Lower lobe of right lung (tissue), 2 donors: ENCODE measurements around the gene GMNC. TPM values are rescaled to one million over a fixed set of nuclear protein-coding genes. Genes with fewer than 3 reads are reported as not detected.

Experiments used
- ATAC-seq, 2 donors: fragments of 200-7000 bp; cut with Tn5 transposase; one replicate each; pipeline ENCODE4 v1.9.1; 2020 to 2022; ENCODE audit warnings: mild to moderate bottlenecking in 2 of 2, moderate library complexity in 2 of 2
- DNase-seq: peaks from one replicate; pipeline ENCODE4 v3.0.0-alpha.2; 2020
- H3K27ac ChIP-seq: fragments of 200-600 bp; one replicate; pipeline ENCODE4 v1.8.0; 2022
- H3K27me3 ChIP-seq: fragments of 200-600 bp; one replicate; pipeline ENCODE4 v1.8.0; 2022; ENCODE audit warnings: low read depth
- H3K36me3 ChIP-seq: fragments of 200-600 bp; one replicate; pipeline ENCODE4 v1.8.0; 2022; ENCODE audit warnings: mild to moderate bottlenecking
- H3K4me1 ChIP-seq: fragments of 200-600 bp; one replicate; pipeline ENCODE4 v1.8.0; 2022
- H3K4me3 ChIP-seq: fragments of 200-600 bp; one replicate; pipeline ENCODE4 v1.8.0; 2022; ENCODE audit warnings: mild to moderate bottlenecking
- H3K9me3 ChIP-seq: fragments of 200-600 bp; one replicate; pipeline ENCODE4 v1.8.0; 2022
- CTCF ChIP-seq: fragments of 200-600 bp; IDR thresholded peaks from one replicate; pipeline ENCODE4 v1.8.0; 2022; ENCODE audit warnings: antibody characterized with exemption, mild to moderate bottlenecking
- intact Hi-C: fragments of 100-400 bp; cut with DNase I; formaldehyde crosslinking; loops from one replicate; pipeline ENCODE4 v1.11.0; 2022
- total RNA-seq: library from RNA; stranded (reverse); fragmentation: NEBNext Ultra II Directional; extraction: Animal tissue kit (Norgen Biotek cat#: 25700); gene quantifications from one replicate; pipeline ENCODE4 v1.2.1, GENCODE V29; 2021
- donor health status: DM: no; HTN: yes; CAD: no; lungs with severe emphysema.

The GMNC gene
- total RNA-seq, 1 donor from 2014 or later: not detected

DNA sequence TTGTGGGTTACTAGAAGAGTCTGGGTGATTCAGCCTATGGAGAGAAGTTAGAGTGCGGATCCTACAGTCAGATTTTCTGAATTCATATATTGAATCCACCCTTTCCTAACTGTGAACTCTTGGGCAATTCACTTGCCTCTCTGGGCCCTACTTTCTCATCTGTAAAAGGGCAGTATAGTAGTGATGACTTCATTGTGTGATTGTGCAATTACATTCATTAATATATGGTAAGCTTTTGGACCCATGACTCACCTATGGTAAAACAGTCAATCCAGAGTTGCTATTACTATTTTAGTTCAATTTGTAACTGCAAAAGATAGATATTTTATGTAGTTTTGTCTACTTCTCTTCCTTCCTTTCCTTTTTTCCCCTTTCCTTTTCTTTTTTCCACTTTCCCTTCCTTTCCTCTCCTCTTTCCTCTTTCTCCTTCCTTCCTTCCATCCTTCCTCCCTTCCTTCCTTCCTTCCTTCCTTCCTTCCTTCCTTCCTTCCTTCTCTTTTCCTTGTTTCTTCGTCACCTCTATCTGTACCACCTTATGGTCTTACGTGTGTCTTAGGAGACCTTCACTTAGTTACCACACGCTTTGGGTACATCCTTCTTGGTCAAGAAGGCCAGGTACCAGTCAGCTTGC, 37.0 kb downstream of the GMNC start:
- no peaks in the 10 kb centered on the region for H3K36me3 ChIP-seq
- no peak for TF ChIP-seq CTCF
- DNase-seq: no peak
- H3K27ac ChIP-seq: no peak overlapping the region
- no peak overlapping the region for H3K4me3 ChIP-seq
- no peak for ATAC-seq
- no peaks in the 10 kb centered on the region for H3K27me3 ChIP-seq
- no peaks in the 10 kb centered on the region for H3K4me1 ChIP-seq
- no peaks in the 10 kb centered on the region for H3K9me3 ChIP-seq
- intact Hi-C loops: no loop called here

DNA sequence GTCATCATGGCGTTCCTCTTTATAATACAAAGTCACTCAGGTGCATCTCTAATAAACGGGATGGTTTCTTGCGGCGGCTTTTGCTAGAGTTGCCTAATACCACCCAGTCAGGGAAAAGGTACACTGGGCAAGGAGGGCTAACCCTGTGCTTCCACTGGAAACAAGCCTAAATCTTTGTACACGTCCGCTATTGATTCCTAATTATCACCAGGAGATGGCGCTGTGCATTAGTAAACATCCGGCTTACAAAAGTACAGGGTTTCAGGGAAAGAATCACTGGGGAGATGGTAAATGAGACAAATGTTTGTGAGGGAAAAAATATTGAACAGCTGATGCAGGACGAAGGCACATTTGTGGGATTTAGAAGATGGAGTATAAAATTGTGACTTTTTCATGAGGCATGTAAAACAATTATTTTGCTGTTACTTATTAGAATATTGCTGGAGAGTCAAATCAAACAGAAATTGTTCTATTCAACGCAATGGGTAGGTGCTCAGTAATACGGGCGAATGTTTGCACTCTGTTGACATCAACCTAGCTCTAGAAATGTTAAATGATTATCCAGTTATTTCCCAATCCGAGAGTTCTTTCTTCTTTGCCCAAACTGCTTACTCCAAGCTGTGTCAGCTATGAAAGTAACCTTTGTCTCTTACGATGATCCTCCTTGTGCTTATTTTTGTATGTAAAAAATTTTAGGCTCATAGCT, 50.6 kb downstream of the GMNC start:
- peak; percentile 52 for TF ChIP-seq CTCF
- DNase-seq (no peak), ATAC-seq (peak; percentile 44 to 46)
- Histone ChIP-seq H3K27me3 (no peaks in the 10 kb centered on the region), H3K36me3 (no peaks in the 10 kb centered on the region), H3K9me3 (no peaks in the 10 kb centered on the region), H3K4me1 (no peaks in the 10 kb centered on the region), H3K27ac (no peak overlapping the region), H3K4me3 (peak overlapping the region; percentile 24)
- intact Hi-C loops: no loop called here

GRCh38 chr3:190810957-190811356, 51.5 kb downstream of the GMNC start:
- no peaks in the 10 kb centered on the region for H3K36me3 ChIP-seq
- H3K27me3 ChIP-seq: no peaks in the 10 kb centered on the region
- no peak for DNase-seq
- H3K27ac ChIP-seq: no peak overlapping the region
- ATAC-seq: no peak
- no peaks in the 10 kb centered on the region for H3K4me1 ChIP-seq
- H3K4me3 ChIP-seq: no peak overlapping the region
- intact Hi-C loops: no loop called here
- H3K9me3 ChIP-seq: no peaks in the 10 kb centered on the region
- TF ChIP-seq CTCF: no peak

GRCh38 chr3:190809351-190809750, 53.1 kb downstream of the GMNC start:
- DNase-seq (no peak), ATAC-seq (no peak)
- Histone ChIP-seq H3K36me3 (no peaks in the 10 kb centered on the region), H3K27me3 (no peaks in the 10 kb centered on the region), H3K27ac (no peak overlapping the region), H3K4me3 (no peak overlapping the region), H3K4me1 (no peaks in the 10 kb centered on the region), H3K9me3 (no peaks in the 10 kb centered on the region)
- intact Hi-C loops: no loop called here
- no peak for TF ChIP-seq CTCF

DNA sequence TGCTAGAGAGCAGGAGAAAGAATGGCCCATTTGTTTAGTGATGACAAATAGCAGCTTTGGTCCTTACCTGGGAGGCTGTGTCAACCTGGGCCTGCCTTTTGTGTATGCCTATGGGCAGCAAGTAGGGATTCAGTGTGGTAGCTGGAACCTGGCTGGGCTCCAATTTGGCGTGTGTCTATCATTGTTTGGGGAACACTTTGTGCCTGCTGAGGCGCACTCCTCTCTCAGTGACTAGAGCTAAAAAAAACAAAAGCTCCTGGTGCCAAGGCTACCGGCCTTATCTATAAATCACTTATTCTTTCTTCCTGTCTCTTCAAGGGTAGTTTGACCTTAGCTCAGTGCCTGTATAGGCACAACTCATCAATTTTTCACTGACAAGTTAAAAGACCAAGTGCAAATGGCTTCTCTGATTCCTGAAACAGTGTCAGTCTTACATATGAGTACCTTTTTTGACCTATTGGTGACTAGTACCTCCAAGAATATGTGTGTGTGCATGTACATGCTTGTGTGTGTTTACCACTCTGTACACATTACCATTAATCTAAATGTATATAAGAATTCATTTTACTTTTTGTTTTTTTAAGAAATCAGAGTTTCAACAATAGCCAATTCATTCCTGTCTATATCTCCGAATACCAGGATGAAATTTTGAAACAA, 54.6 kb downstream of the GMNC start:
- H3K4me3 ChIP-seq: no peak overlapping the region
- DNase-seq: peak; percentile 69
- TF ChIP-seq CTCF: no peak
- H3K36me3 ChIP-seq: no peaks in the 10 kb centered on the region
- no peak overlapping the region for H3K27ac ChIP-seq
- intact Hi-C loops: no loop called here
- peak; percentile 60 to 88 for ATAC-seq
- H3K4me1 ChIP-seq: no peaks in the 10 kb centered on the region
- H3K27me3 ChIP-seq: no peaks in the 10 kb centered on the region
- no peaks in the 10 kb centered on the region for H3K9me3 ChIP-seq
